Measurements from ENCODE around the gene RAVER1. TPM values are rescaled to one million over a fixed set of nuclear protein-coding genes. Genes with fewer than 3 reads are reported as not detected.

Gene RAVER1
- total RNA-seq, 5 donors from 2014 or later (not counting 1 experiment from before 2014, with no cell fraction given): 31.5 to 68.2 (median 61.2) TPM

- ATAC-seq (replicated peaks in 1 of 4) (no peak), DNase-seq (no peak)
- Histone ChIP-seq H3K36me3 (ENCODE audit: control insufficient read depth in 2 of 2, extremely low read depth in 1 of 2, insufficient read depth in 1 of 2, low read length in 1 of 2) (peaks cover 40 to 83% of the 10 kb centered on the region in 2 donors), H3K9me3 (no peaks in the 10 kb centered on the region), H3K4me1 (ENCODE audit: control insufficient read depth in 1 of 2, extremely low read depth in 1 of 2, insufficient read depth in 2 of 2, low read length in 2 of 2) (no peaks in the 10 kb centered on the region), H3K27ac (ENCODE audit: low read length) (no peak overlapping the region), H3K4me3 (ENCODE audit: control insufficient read depth in 1 of 2, extremely low read depth in 1 of 2, low read length in 1 of 2) (no peak overlapping the region), H3K27me3 (replicated peaks in 1 of 2; ENCODE audit: control insufficient read depth in 2 of 2, extremely low read depth in 1 of 2, insufficient read depth in 2 of 2, low read length in 1 of 2) (no peaks in the 10 kb centered on the region)
- peaks cover 22% of the 10 kb centered on the region for H3K36me3 Mint-ChIP-seq
- H3K4me1 Mint-ChIP-seq: no peaks in the 10 kb centered on the region
- no peaks in the 10 kb centered on the region for H3K9me3 Mint-ChIP-seq
- H3K27me3 Mint-ChIP-seq: no peaks in the 10 kb centered on the region
- CTCF ChIA-PET: interaction anchor here in 1 of 2 donors (0.8 kb wide), 1 partner anchor 15 kb away, joined by 3 read pairs; no protein-coding TSS in a partner anchor
- POLR2A ChIA-PET: no interaction called here
- 97% methylated on average over 12 of the region's 19 CpGs for WGBS (ENCODE audit: insufficient coverage)
- H3K27ac Mint-ChIP-seq: no peak overlapping the region
- no peak overlapping the region for H3K4me3 Mint-ChIP-seq
Observed at GRCh38 chr19:10321874-10322835, 11.2 kb downstream of the RAVER1 start.

GRCh38 chr19:10321417-10321797 lies 11.9 kb downstream of the RAVER1 start:
- peaks cover 0 to 2% of the 10 kb centered on the region in 2 experiments for H3K4me1 ChIP-seq (ENCODE audit: control insufficient read depth in 1 of 2, extremely low read depth in 1 of 2, insufficient read depth in 2 of 2, low read length in 2 of 2)

GRCh38 chr19:10320602-10321416 lies 12.5 kb downstream of the RAVER1 start:
- Mint-ChIP-seq H3K27ac (no peak overlapping the region), H3K36me3 (peaks cover 24% of the 10 kb centered on the region), H3K4me3 (no peak overlapping the region), H3K4me1 (peaks cover 5 to 7% (median 5%) of the 10 kb centered on the region in 3 donors), H3K27me3 (no peaks in the 10 kb centered on the region), H3K9me3 (no peaks in the 10 kb centered on the region)
- DNase-seq: no peak
- Histone ChIP-seq H3K27me3 (replicated peaks in 1 of 2; ENCODE audit: control insufficient read depth in 2 of 2, extremely low read depth in 1 of 2, insufficient read depth in 2 of 2, low read length in 1 of 2) (no peaks in the 10 kb centered on the region), H3K4me1 (ENCODE audit: control insufficient read depth in 1 of 2, extremely low read depth in 1 of 2, insufficient read depth in 2 of 2, low read length in 2 of 2) (peaks cover 0 to 8% of the 10 kb centered on the region in 2 experiments), H3K27ac (ENCODE audit: low read length) (no peak overlapping the region), H3K9me3 (no peaks in the 10 kb centered on the region), H3K4me3 (ENCODE audit: control insufficient read depth in 1 of 2, extremely low read depth in 1 of 2, low read length in 1 of 2) (no peak overlapping the region), H3K36me3 (ENCODE audit: control insufficient read depth in 2 of 2, extremely low read depth in 1 of 2, insufficient read depth in 1 of 2, low read length in 1 of 2) (peaks cover 36 to 76% of the 10 kb centered on the region in 2 donors)
- 98% methylated on average over 16 of the region's 32 CpGs for WGBS (ENCODE audit: insufficient coverage)
- no peak for ATAC-seq (replicated peaks in 1 of 4)
- CTCF ChIA-PET: interaction anchor here in 1 of 2 donors (0.8 kb wide), 1 partner anchor 14 kb away, joined by 3 read pairs; no protein-coding TSS in a partner anchor
- POLR2A ChIA-PET: no interaction called here

More at GRCh38 chr19:10321417-10321797, 11.9 kb downstream of the RAVER1 start:
- peaks cover 39 to 82% of the 10 kb centered on the region in 2 donors for H3K36me3 ChIP-seq (ENCODE audit: control insufficient read depth in 2 of 2, extremely low read depth in 1 of 2, insufficient read depth in 1 of 2, low read length in 1 of 2)
- WGBS (ENCODE audit: insufficient coverage): 98% methylated on average over 9 of the region's 11 CpGs
- no peaks in the 10 kb centered on the region for H3K9me3 ChIP-seq
- no peak for DNase-seq
- CTCF ChIA-PET: interaction anchor here in 1 of 2 donors (0.8 kb wide), 1 partner anchor 14 kb away, joined by 3 read pairs; no protein-coding TSS in a partner anchor
- POLR2A ChIA-PET: no interaction called here
- H3K27ac ChIP-seq (ENCODE audit: low read length): no peak overlapping the region
- no peak overlapping the region for H3K4me3 ChIP-seq (ENCODE audit: control insufficient read depth in 1 of 2, extremely low read depth in 1 of 2, low read length in 1 of 2)
- peaks cover 22% of the 10 kb centered on the region for H3K36me3 Mint-ChIP-seq
- no peaks in the 10 kb centered on the region for H3K9me3 Mint-ChIP-seq
- H3K27me3 Mint-ChIP-seq: no peaks in the 10 kb centered on the region
- H3K27ac Mint-ChIP-seq: no peak overlapping the region
- no peaks in the 10 kb centered on the region for H3K27me3 ChIP-seq (replicated peaks in 1 of 2; ENCODE audit: control insufficient read depth in 2 of 2, extremely low read depth in 1 of 2, insufficient read depth in 2 of 2, low read length in 1 of 2)
- no peak overlapping the region for H3K4me3 Mint-ChIP-seq
- H3K4me1 Mint-ChIP-seq: peaks cover 0 to 1% (median 0%) of the 10 kb centered on the region in 3 donors
- ATAC-seq (replicated peaks in 1 of 4): no peak

GRCh38 chr19:10318807-10319682 lies 14.3 kb downstream of the RAVER1 start:
- Histone ChIP-seq H3K36me3 (ENCODE audit: control insufficient read depth in 2 of 2, extremely low read depth in 1 of 2, insufficient read depth in 1 of 2, low read length in 1 of 2) (peaks cover 28 to 61% of the 10 kb centered on the region in 2 donors), H3K27ac (ENCODE audit: low read length) (no peak overlapping the region), H3K4me3 (ENCODE audit: control insufficient read depth in 1 of 2, extremely low read depth in 1 of 2, low read length in 1 of 2) (no peak overlapping the region), H3K27me3 (replicated peaks in 1 of 2; ENCODE audit: control insufficient read depth in 2 of 2, extremely low read depth in 1 of 2, insufficient read depth in 2 of 2, low read length in 1 of 2) (no peaks in the 10 kb centered on the region), H3K4me1 (ENCODE audit: control insufficient read depth in 1 of 2, extremely low read depth in 1 of 2, insufficient read depth in 2 of 2, low read length in 2 of 2) (peaks cover 5 to 16% of the 10 kb centered on the region in 2 experiments), H3K9me3 (no peaks in the 10 kb centered on the region)
- Mint-ChIP-seq H3K4me3 (no peak overlapping the region), H3K9me3 (no peaks in the 10 kb centered on the region), H3K27me3 (no peaks in the 10 kb centered on the region), H3K4me1 (peaks cover 14 to 22% (median 17%) of the 10 kb centered on the region in 3 donors), H3K27ac (no peak overlapping the region), H3K36me3 (peaks cover 22% of the 10 kb centered on the region)
- DNase-seq (no peak), ATAC-seq (replicated peaks in 1 of 4) (no peak)
- ChIA-PET POLR2A (no interaction called here), CTCF (no interaction called here)
- WGBS (ENCODE audit: insufficient coverage): 85% methylated on average over 11 of the region's 13 CpGs

GRCh38 chr19:10317857-10318462 lies 15.4 kb downstream of the RAVER1 start:
- H3K27ac ChIP-seq (ENCODE audit: low read length): no peak overlapping the region
- Mint-ChIP-seq H3K9me3 (no peaks in the 10 kb centered on the region), H3K4me3 (no peak overlapping the region), H3K27me3 (no peaks in the 10 kb centered on the region), H3K4me1 (peaks cover 14 to 22% (median 17%) of the 10 kb centered on the region in 3 donors), H3K27ac (no peak overlapping the region), H3K36me3 (peaks cover 19% of the 10 kb centered on the region)
- H3K9me3 ChIP-seq: no peaks in the 10 kb centered on the region
- ChIA-PET CTCF (no interaction called here), POLR2A (interaction anchor here in 1 of 2 donors (0.6 kb wide), 1 partner anchor 149 kb away, joined by 3 read pairs; no protein-coding TSS in a partner anchor)
- DNase-seq (no peak), ATAC-seq (replicated peaks in 1 of 4) (no peak)
- no peaks in the 10 kb centered on the region for H3K27me3 ChIP-seq (replicated peaks in 1 of 2; ENCODE audit: control insufficient read depth in 2 of 2, extremely low read depth in 1 of 2, insufficient read depth in 2 of 2, low read length in 1 of 2)
- H3K36me3 ChIP-seq (ENCODE audit: control insufficient read depth in 2 of 2, extremely low read depth in 1 of 2, insufficient read depth in 1 of 2, low read length in 1 of 2): peaks cover 23 to 52% of the 10 kb centered on the region in 2 donors
- no peak overlapping the region for H3K4me3 ChIP-seq (ENCODE audit: control insufficient read depth in 1 of 2, extremely low read depth in 1 of 2, low read length in 1 of 2)
- H3K4me1 ChIP-seq (ENCODE audit: control insufficient read depth in 1 of 2, extremely low read depth in 1 of 2, insufficient read depth in 2 of 2, low read length in 2 of 2): peaks cover 5 to 16% of the 10 kb centered on the region in 2 experiments
- 97% methylated on average over 5 of the region's 15 CpGs for WGBS (ENCODE audit: insufficient coverage)
